ENCODE results near the gene SLC22A8.

DNA sequence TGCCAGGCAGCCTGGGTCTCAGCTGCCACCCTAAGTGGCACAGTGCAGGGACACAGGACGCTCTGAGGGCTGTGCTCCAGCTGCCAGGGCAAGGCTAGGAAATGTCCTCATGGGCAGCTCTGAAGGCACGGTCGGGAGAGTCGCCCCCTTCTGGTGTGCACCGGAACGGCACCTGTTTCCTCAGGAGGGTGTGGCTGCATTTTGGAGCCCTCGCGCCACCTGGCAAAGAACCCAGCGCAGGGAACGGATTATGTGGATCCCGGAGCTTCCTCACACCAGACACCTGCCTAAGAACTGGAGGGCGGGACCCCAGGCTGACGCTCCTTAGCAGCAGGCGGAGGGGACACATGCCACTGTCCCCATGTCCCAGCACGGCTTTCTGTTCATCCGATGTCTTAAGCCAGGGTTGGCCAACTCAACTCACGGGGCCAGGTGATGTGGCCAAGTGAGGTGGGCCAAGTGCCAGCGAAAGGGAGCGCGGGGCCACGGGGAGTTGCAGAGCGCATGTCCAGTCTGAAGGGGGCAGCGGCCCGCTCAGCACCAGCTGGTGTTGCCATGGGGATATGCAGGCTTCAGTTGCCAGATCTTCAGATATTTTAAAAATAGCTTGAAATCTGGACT lies 5.1 kb upstream of the SLC22A8 start:
- no peak for TF ChIP-seq EP300 (IDR thresholded peaks at IDR 0.05)
- TF ChIP-seq, protein P1, sequence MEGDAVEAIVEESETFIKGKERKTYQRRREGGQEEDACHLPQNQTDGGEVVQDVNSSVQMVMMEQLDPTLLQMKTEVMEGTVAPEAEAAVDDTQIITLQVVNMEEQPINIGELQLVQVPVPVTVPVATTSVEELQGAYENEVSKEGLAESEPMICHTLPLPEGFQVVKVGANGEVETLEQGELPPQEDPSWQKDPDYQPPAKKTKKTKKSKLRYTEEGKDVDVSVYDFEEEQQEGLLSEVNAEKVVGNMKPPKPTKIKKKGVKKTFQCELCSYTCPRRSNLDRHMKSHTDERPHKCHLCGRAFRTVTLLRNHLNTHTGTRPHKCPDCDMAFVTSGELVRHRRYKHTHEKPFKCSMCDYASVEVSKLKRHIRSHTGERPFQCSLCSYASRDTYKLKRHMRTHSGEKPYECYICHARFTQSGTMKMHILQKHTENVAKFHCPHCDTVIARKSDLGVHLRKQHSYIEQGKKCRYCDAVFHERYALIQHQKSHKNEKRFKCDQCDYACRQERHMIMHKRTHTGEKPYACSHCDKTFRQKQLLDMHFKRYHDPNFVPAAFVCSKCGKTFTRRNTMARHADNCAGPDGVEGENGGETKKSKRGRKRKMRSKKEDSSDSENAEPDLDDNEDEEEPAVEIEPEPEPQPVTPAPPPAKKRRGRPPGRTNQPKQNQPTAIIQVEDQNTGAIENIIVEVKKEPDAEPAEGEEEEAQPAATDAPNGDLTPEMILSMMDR (IDR thresholded peaks at IDR 0.05) = no peak

Measured in gastroesophageal sphincter (tissue), 3 donors.